Calu3 (cell line): ENCODE data around the gene KBTBD12. TPM values are rescaled to one million over a fixed set of nuclear protein-coding genes. Genes with fewer than 3 reads are reported as not detected.

ENCODE experiments used
- BruUV-seq: library from RNA; stranded (reverse); fragments of 400-500 nt; replicated peaks from 2 replicates; lab custom pipeline; 2021; lab: Mats Ljungman, UMichigan
- CTCF ChIA-PET: fragments of 300-600 bp; sonication (Branson Sonifier 250); formaldehyde crosslinking; loops from one replicate; lab custom pipeline; 2022; ENCODE audit warnings: antibody characterized with exemption; lab: Charles Lee
- DNase-seq: peaks from one replicate; pipeline ENCODE4 v3.0.0; 2022
- H3K27ac Mint-ChIP-seq: one replicate; pipeline ENCODE4 v1.8.0; 2022; ENCODE audit warnings: mixed read lengths; ENCODE audit not compliant: unreplicated experiment
- H3K27me3 Mint-ChIP-seq: one replicate; pipeline ENCODE4 v1.8.0; 2022; ENCODE audit warnings: mixed read lengths; ENCODE audit not compliant: unreplicated experiment
- H3K36me3 Mint-ChIP-seq: one replicate; pipeline ENCODE4 v1.8.0; 2022; ENCODE audit warnings: mild to moderate bottlenecking, moderate library complexity, mixed read lengths; ENCODE audit not compliant: insufficient read depth, unreplicated experiment
- H3K4me1 Mint-ChIP-seq: one replicate; pipeline ENCODE4 v1.8.0; 2022; ENCODE audit warnings: mild to moderate bottlenecking, low read depth, mixed read lengths; ENCODE audit not compliant: unreplicated experiment
- H3K4me3 Mint-ChIP-seq: one replicate; pipeline ENCODE4 v1.8.0; 2022; ENCODE audit warnings: mild to moderate bottlenecking, low read depth, moderate library complexity, mixed read lengths; ENCODE audit not compliant: unreplicated experiment
- H3K9me3 Mint-ChIP-seq: one replicate; pipeline ENCODE4 v1.8.0; 2022; ENCODE audit warnings: low read depth, mixed read lengths; ENCODE audit not compliant: unreplicated experiment
- intact Hi-C: fragments of 100-400 bp; cut with micrococcal nuclease; formaldehyde crosslinking; loops from one replicate; pipeline ENCODE4 v1.10.0; 2022; ENCODE audit not compliant: unreplicated experiment
- total RNA-seq: library from RNA; stranded (reverse); gene quantifications from 2 replicates; pipeline ENCODE4 v1.2.3, GENCODE V29; 2022
- TF ChIP-seq, protein P1 (sequence below): fragments of 200-600 bp; IDR thresholded peaks from one replicate; pipeline ENCODE4 v1.8.0; 2022; ENCODE audit warnings: antibody characterized with exemption; ENCODE audit not compliant: unreplicated experiment

KBTBD12 gene
- total RNA-seq, 1 experiment from 2014 or later = 0.07 TPM

DNA sequence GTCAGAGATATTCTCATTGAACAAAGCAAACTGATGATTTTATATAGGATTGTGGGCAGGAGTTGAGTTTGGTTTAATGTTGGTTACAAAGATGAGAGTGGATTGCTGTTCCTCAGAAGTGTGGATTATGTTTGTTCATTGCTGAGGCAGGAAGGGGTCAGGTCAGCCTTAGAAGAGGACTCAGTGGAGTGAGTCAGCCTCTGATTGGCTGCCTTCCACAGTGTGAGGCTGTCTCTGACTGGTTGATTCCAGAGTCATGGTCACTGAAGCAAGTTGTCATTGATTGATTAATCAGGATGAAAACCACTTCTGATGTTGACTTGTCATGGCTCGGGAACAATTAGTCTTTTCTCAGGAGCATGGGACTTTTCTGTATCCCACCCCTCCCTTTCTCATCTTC, 36.2 kb downstream of the KBTBD12 start:
- no peaks in the 10 kb centered on the region for H3K9me3 Mint-ChIP-seq
- no TSS peak for BruUV-seq
- H3K27me3 Mint-ChIP-seq = peaks cover 14% of the 10 kb centered on the region
- intact Hi-C loops = no loop called here
- no peak overlapping the region for H3K27ac Mint-ChIP-seq
- no peak for DNase-seq
- no peak overlapping the region for H3K4me3 Mint-ChIP-seq
- H3K4me1 Mint-ChIP-seq = no peaks in the 10 kb centered on the region
- TF ChIP-seq, protein P1, sequence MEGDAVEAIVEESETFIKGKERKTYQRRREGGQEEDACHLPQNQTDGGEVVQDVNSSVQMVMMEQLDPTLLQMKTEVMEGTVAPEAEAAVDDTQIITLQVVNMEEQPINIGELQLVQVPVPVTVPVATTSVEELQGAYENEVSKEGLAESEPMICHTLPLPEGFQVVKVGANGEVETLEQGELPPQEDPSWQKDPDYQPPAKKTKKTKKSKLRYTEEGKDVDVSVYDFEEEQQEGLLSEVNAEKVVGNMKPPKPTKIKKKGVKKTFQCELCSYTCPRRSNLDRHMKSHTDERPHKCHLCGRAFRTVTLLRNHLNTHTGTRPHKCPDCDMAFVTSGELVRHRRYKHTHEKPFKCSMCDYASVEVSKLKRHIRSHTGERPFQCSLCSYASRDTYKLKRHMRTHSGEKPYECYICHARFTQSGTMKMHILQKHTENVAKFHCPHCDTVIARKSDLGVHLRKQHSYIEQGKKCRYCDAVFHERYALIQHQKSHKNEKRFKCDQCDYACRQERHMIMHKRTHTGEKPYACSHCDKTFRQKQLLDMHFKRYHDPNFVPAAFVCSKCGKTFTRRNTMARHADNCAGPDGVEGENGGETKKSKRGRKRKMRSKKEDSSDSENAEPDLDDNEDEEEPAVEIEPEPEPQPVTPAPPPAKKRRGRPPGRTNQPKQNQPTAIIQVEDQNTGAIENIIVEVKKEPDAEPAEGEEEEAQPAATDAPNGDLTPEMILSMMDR = no peak
- CTCF ChIA-PET = no interaction called here
- no peaks in the 10 kb centered on the region for H3K36me3 Mint-ChIP-seq

DNA sequence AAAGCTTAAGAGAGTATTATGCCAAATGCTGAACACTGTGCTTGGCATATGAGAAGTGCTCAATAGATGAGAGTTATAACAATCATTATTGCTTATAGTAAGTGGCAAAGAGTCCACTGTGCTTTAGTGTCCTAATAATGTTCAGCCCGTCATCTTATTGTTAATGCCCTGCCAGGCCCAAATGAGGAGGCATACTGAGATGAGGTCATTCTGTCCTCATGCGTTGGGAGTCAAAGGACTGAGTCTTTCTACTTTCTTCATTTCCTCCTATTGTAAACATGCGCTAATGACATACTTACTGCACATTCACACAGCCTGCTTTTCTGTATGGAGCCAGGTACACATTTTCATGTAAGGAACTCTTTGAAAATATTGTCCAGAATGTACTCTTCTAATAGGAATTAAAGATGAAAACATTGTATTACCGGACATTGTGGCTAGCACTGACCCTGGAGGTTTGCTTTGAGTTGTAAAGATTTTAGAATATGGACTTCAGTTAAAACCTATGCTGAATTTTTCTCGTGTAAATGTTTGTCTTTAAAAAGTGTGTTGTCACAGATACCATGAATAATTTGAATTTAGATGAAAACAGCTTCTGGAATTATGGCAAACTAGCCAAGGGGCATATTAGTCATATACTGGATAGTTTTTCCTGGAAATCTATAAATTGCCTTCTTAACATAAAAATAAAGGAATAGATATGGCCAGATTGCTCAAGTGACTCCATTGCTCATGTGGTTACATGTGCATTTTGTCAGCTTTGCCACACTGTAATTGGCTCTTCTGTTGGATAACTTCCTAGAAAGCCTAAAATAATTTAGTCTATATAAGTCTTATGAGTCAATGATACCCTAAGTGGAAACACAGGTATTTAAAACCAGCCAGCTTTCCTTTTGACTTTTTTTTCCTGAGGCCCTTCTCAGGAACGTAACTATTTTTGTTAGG, 38.3 kb downstream of the KBTBD12 start:
- Mint-ChIP-seq H3K4me3 (no peak overlapping the region), H3K27ac (no peak overlapping the region), H3K9me3 (no peaks in the 10 kb centered on the region), H3K36me3 (no peaks in the 10 kb centered on the region), H3K4me1 (no peaks in the 10 kb centered on the region), H3K27me3 (no peaks in the 10 kb centered on the region)
- CTCF ChIA-PET = interaction anchor here (0.7 kb wide), 1 partner anchor 9 kb away, joined by 3 read pairs; no protein-coding TSS in a partner anchor
- BruUV-seq = no TSS peak
- no peak for DNase-seq
- TF ChIP-seq, protein P1 = no peak
- intact Hi-C loops = no loop called here

DNA sequence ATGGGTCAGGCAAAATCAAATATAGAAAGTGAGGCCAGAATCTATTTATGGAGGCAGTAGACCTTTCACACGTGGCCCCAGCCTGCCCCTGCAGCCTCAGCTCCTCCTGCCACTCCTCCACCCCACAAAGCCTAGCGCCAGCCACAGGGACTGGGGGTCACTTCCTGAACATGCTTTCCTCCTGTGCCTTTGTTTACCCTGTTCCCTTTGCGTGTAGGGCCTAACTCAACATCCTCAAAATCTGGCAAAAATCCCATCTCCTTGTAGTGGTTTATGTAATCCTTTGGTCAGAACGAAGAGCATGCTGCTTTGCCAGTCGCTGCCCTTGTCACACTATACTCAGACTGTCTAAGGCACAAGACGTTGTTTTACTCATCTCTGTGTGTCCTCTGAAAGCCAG, 39.6 kb downstream of the KBTBD12 start:
- CTCF ChIA-PET = interaction anchor here (0.7 kb wide), 1 partner anchor 10 kb away, joined by 3 read pairs; no protein-coding TSS in a partner anchor
- no TSS peak for BruUV-seq
- no peak overlapping the region for H3K4me3 Mint-ChIP-seq
- no peaks in the 10 kb centered on the region for H3K36me3 Mint-ChIP-seq
- H3K27ac Mint-ChIP-seq = no peak overlapping the region
- peaks cover 9% of the 10 kb centered on the region for H3K4me1 Mint-ChIP-seq
- no peak for DNase-seq
- intact Hi-C loops = no loop called here
- TF ChIP-seq, protein P1 = no peak
- no peaks in the 10 kb centered on the region for H3K9me3 Mint-ChIP-seq
- no peaks in the 10 kb centered on the region for H3K27me3 Mint-ChIP-seq

DNA sequence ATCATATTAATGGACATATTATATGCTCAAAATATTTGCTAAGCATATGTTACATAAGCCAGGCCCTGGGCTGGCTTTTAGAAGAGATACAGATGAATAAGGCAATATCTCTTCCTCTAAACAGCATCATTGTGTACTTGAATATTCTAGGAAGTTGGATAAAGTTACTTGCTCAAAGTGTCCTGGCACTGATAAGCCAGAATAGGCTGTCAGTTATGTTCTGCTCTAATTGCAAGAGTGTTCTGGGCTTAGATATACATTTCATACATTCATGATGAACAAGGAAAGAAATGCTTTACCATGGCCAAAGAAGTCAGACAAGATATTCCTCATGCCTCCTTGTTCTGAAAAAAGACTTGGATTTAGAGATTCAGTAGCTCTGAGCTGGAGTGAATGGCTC, 40.7 kb downstream of the KBTBD12 start:
- H3K27me3 Mint-ChIP-seq = no peaks in the 10 kb centered on the region
- no peak overlapping the region for H3K27ac Mint-ChIP-seq
- peaks cover 16% of the 10 kb centered on the region for H3K4me1 Mint-ChIP-seq
- intact Hi-C loops = no loop called here
- no peaks in the 10 kb centered on the region for H3K36me3 Mint-ChIP-seq
- no peak overlapping the region for H3K4me3 Mint-ChIP-seq
- CTCF ChIA-PET = interaction anchor here (0.7 kb wide), 1 partner anchor 1375 kb away, joined by 6 read pairs; no protein-coding TSS in a partner anchor
- TF ChIP-seq, protein P1 = no peak
- no peak for DNase-seq
- BruUV-seq = no TSS peak
- H3K9me3 Mint-ChIP-seq = no peaks in the 10 kb centered on the region
